H9 (cell line): ENCODE measurements around the gene REEP1. TPM values are rescaled to one million over a fixed set of nuclear protein-coding genes. Genes with fewer than 3 reads are reported as not detected.
A peak's percentile ranks its signal among the peaks of the same experiment; 100 is the strongest.

Experiments used
- DNase-seq: peaks from one replicate; pipeline ENCODE4 v3.0.0-alpha.2; 2017
- H2AFZ ChIP-seq: one replicate; pipeline ENCODE4 v1.6.1; 2013; ENCODE audit warnings: mild to moderate bottlenecking, low read length, control low read depth, moderate library complexity
- H2AK5ac ChIP-seq: 2 replicates; pipeline ENCODE4 v1.6.1; 2013; ENCODE audit warnings: low read length, control low read depth, mixed read lengths; ENCODE audit not compliant: insufficient read length
- H2BK120ac ChIP-seq: one replicate; pipeline ENCODE4 v1.6.1; 2013; ENCODE audit warnings: low read depth, mild to moderate bottlenecking, low read length, control low read depth, inconsistent platforms; ENCODE audit not compliant: poor library complexity, severe bottlenecking
- H2BK12ac ChIP-seq: 2 replicates; pipeline ENCODE4 v1.6.1; 2013; ENCODE audit warnings: low read length, control low read depth, mixed read lengths, low read depth; ENCODE audit not compliant: insufficient read length
- H2BK15ac ChIP-seq: 2 replicates; pipeline ENCODE4 v1.6.1; 2013; ENCODE audit warnings: low read depth, low read length, control low read depth
- H2BK20ac ChIP-seq: one replicate; pipeline ENCODE4 v1.6.1; 2013; ENCODE audit warnings: low read depth, mild to moderate bottlenecking, low read length, control low read depth, inconsistent platforms; ENCODE audit not compliant: poor library complexity, severe bottlenecking
- H2BK5ac ChIP-seq: 2 replicates; pipeline ENCODE4 v1.6.1; 2013; ENCODE audit warnings: low read length, control low read depth, mixed read lengths; ENCODE audit not compliant: insufficient read length
- H3K14ac ChIP-seq: 2 replicates; pipeline ENCODE4 v1.6.1; 2013; ENCODE audit warnings: low read length, control low read depth; ENCODE audit not compliant: insufficient read depth
- H3K18ac ChIP-seq: 2 replicates; pipeline ENCODE4 v1.6.1; 2013; ENCODE audit warnings: low read depth, mild to moderate bottlenecking, mixed read lengths, low read length, control low read depth; ENCODE audit not compliant: insufficient read length
- H3K23ac ChIP-seq: 2 replicates; pipeline ENCODE4 v1.6.1; 2013; ENCODE audit warnings: low read length, control low read depth, mixed read lengths, low read depth; ENCODE audit not compliant: insufficient read length
- H3K23me2 ChIP-seq: 2 replicates; pipeline ENCODE4 v1.6.1; 2013; ENCODE audit warnings: low read depth, mild to moderate bottlenecking, mixed read lengths, low read length, control low read depth; ENCODE audit not compliant: insufficient read length, poor library complexity, severe bottlenecking
- H3K27ac ChIP-seq: 2 replicates; pipeline ENCODE4 v1.5.1; 2013; ENCODE audit warnings: low read length, control low read depth, mixed read lengths, low read depth; ENCODE audit not compliant: insufficient read length
- H3K27me3 ChIP-seq: 2 replicates; pipeline ENCODE4 v1.6.1; 2013; ENCODE audit warnings: low read length, control low read depth, inconsistent platforms; ENCODE audit not compliant: insufficient read depth
- H3K4ac ChIP-seq: 2 replicates; pipeline ENCODE4 v1.6.1; 2013; ENCODE audit warnings: low read depth, mild to moderate bottlenecking, control low read depth, inconsistent platforms, low read length, moderate library complexity
- H3K4me1 ChIP-seq: 2 replicates; pipeline ENCODE4 v1.6.1; 2013; ENCODE audit warnings: low read length, control low read depth, inconsistent platforms; ENCODE audit not compliant: insufficient read depth
- H3K4me2 ChIP-seq: 2 replicates; pipeline ENCODE4 v1.6.1; 2013; ENCODE audit warnings: low read length, control low read depth, mixed read lengths; ENCODE audit not compliant: insufficient read length, insufficient read depth
- H3K56ac ChIP-seq: 2 replicates; pipeline ENCODE4 v1.6.1; 2013; ENCODE audit warnings: low read depth, mild to moderate bottlenecking, mixed read lengths, low read length, control low read depth; ENCODE audit not compliant: insufficient read length
- H3K79me1 ChIP-seq: 2 replicates; pipeline ENCODE4 v1.6.1; 2013; ENCODE audit warnings: low read depth, mild to moderate bottlenecking, moderate library complexity, low read length, control low read depth, inconsistent platforms; ENCODE audit not compliant: insufficient read depth, poor library complexity, severe bottlenecking
- H3K79me2 ChIP-seq: 2 replicates; pipeline ENCODE4 v1.6.1; 2013; ENCODE audit warnings: low read length, control low read depth, inconsistent platforms; ENCODE audit not compliant: insufficient read depth
- H3K9ac ChIP-seq: 2 replicates; pipeline ENCODE4 v1.6.1; 2013; ENCODE audit warnings: low read length, control low read depth, mixed read lengths; ENCODE audit not compliant: insufficient read length; ENCODE audit errors: extremely low read depth
- H3K9me3 ChIP-seq: one replicate; pipeline ENCODE4 v1.6.1; 2013; ENCODE audit warnings: low read depth, low read length, inconsistent platforms; ENCODE audit not compliant: control insufficient read depth
- H3T11ph ChIP-seq: one replicate; pipeline ENCODE4 v1.6.1; 2013; ENCODE audit warnings: mild to moderate bottlenecking, low read length, control low read depth, inconsistent platforms
- H4K20me1 ChIP-seq: one replicate; pipeline ENCODE4 v1.6.1; 2013; ENCODE audit not compliant: control insufficient read depth, insufficient read length, insufficient read depth
- H4K5ac ChIP-seq: 2 replicates; pipeline ENCODE4 v1.6.1; 2013; ENCODE audit warnings: low read depth, mild to moderate bottlenecking, mixed read lengths, low read length, control low read depth; ENCODE audit not compliant: insufficient read length
- H4K8ac ChIP-seq: replicated peaks from 2 replicates; pipeline ENCODE4 v1.6.1; 2013; ENCODE audit warnings: low read length, control low read depth, mixed read lengths, low read depth; ENCODE audit not compliant: insufficient read length
- H4K91ac ChIP-seq: 2 replicates; pipeline ENCODE4 v1.6.1; 2013; ENCODE audit warnings: low read depth, mild to moderate bottlenecking, moderate library complexity, mixed read lengths, low read length, control low read depth; ENCODE audit not compliant: insufficient read length
- H3K27ac Mint-ChIP-seq, 3 experiments: 2 replicates in 2 of 3; 3 replicates in 1 of 3; pipeline ENCODE4 v1.8.0; 2020 to 2021; ENCODE audit warnings: mixed read lengths in 3 of 3, mild to moderate bottlenecking in 1 of 3, moderate library complexity in 1 of 3
- H3K27me3 Mint-ChIP-seq: 2 replicates; pipeline ENCODE4 v1.8.0; 2021; ENCODE audit warnings: low read depth, mild to moderate bottlenecking, moderate library complexity, mixed read lengths
- H3K36me3 Mint-ChIP-seq, 3 experiments: 2 replicates in 2 of 3; 3 replicates in 1 of 3; pipeline ENCODE4 v1.8.0; 2020 to 2021; ENCODE audit warnings: low read depth in 3 of 3, mixed read lengths in 3 of 3; ENCODE audit not compliant: insufficient read depth in 1 of 3
- H3K4me1 Mint-ChIP-seq, 2 experiments: 2 replicates each; pipeline ENCODE4 v1.8.0; 2020; ENCODE audit warnings: mixed read lengths in 2 of 2
- H3K4me3 Mint-ChIP-seq, 2 experiments: 2 replicates in 1 of 2; 3 replicates in 1 of 2; pipeline ENCODE4 v1.8.0; 2020 to 2021; ENCODE audit warnings: mild to moderate bottlenecking in 2 of 2, mixed read lengths in 2 of 2, moderate library complexity in 1 of 2
- H3K9me3 Mint-ChIP-seq, 2 experiments: 2 replicates in 1 of 2; 3 replicates in 1 of 2; pipeline ENCODE4 v1.8.0; 2020; ENCODE audit warnings: mild to moderate bottlenecking in 2 of 2, mixed read lengths in 2 of 2, moderate library complexity in 1 of 2
- CTCF ChIP-seq: fragments of 200-600 bp; sonication (generic); conservative IDR thresholded peaks from 3 replicates; pipeline ENCODE4 v1.8.0; 2021; ENCODE audit warnings: antibody characterized with exemption, mild to moderate bottlenecking
- WGBS: extraction: QIAGEN DNeasy Blood & Tissue Kit; methylation state at CpG from one replicate; pipeline ENCODE4 v1.1.7; 2013; ENCODE audit warnings: missing lambda C conversion rate, low lambda C conversion rate, mixed read lengths; ENCODE audit not compliant: insufficient read length; ENCODE audit errors: extremely low coverage; 5-methylcytosine and 5-hydroxymethylcytosine counted together
- total RNA-seq: library from RNA; stranded (reverse); gene quantifications from 2 replicates; pipeline ENCODE4 v1.2.1, GENCODE V29; 2021

REEP1 gene
- total RNA-seq, 1 experiment from 2014 or later: 1.3 TPM

GRCh38 chr2:86335865-86336674 is 1.4 kb downstream of the REEP1 start:
- Histone ChIP-seq H2AK5ac (no peak overlapping the region), H3K18ac (no peak overlapping the region), H4K20me1 (no peaks in the 10 kb centered on the region), H3K23me2 (peaks cover 6% of the 10 kb centered on the region), H3T11ph (no peak overlapping the region), H3K79me2 (no peaks in the 10 kb centered on the region), H2BK15ac (no peak overlapping the region), H3K9ac (no peak overlapping the region), H4K8ac (no peak overlapping the region), H3K27me3 (peaks cover 35% of the 10 kb centered on the region), H2BK12ac (no peak overlapping the region), H3K4me2 (peak overlapping the region; percentile 75), H2BK120ac (no peak overlapping the region), H2AFZ (no peak overlapping the region), H2BK20ac (no peak overlapping the region), H3K56ac (no peak overlapping the region), H3K9me3 (no peaks in the 10 kb centered on the region), H2BK5ac (no peak overlapping the region), H4K91ac (no peak overlapping the region), H3K4me1 (0 out of 2 replicates have a peak, but pooled peaks cover 3% of the 10 kb centered on the region), H3K27ac (no peak overlapping the region), H3K14ac (no peak overlapping the region), H3K4ac (no peak overlapping the region), H4K5ac (no peak overlapping the region), H3K23ac (no peak overlapping the region), H3K79me1 (no peaks in the 10 kb centered on the region)
- no peaks in the 10 kb centered on the region; a peak in 1 of 7 replicates for H3K36me3 Mint-ChIP-seq
- H3K4me3 Mint-ChIP-seq: peak overlapping the region; percentile 76 to 87
- DNase-seq: no peak
- WGBS: no CpG with 5 or more reads among the region's 15 CpGs
- peaks cover 0 to 2% of the 10 kb centered on the region in 2 experiments; a peak in 2 of 5 replicates for H3K9me3 Mint-ChIP-seq
- peaks cover 84% of the 10 kb centered on the region for H3K27me3 Mint-ChIP-seq
- no peak for TF ChIP-seq CTCF
- H3K4me1 Mint-ChIP-seq: peaks cover 16 to 20% of the 10 kb centered on the region in 2 experiments
- no peak overlapping the region for H3K27ac Mint-ChIP-seq
